Measurements from ENCODE around the gene PHF2. TPM values are rescaled to one million over a fixed set of nuclear protein-coding genes. Genes with fewer than 3 reads are reported as not detected.

PHF2 gene
- total RNA-seq, 1 experiment from 2014 or later: 17.4 TPM

- Histone ChIP-seq H3K56ac (ENCODE audit: insufficient read length, low read depth, low read length) (no peak overlapping the region), H3K9me3 (ENCODE audit: control insufficient read depth, low read depth, low read length) (no peaks in the 10 kb centered on the region), H2BK5ac (ENCODE audit: insufficient read length, low read length) (no peak overlapping the region), H4K8ac (replicated peaks; ENCODE audit: insufficient read length, low read depth, low read length) (no peak overlapping the region), H3K23ac (ENCODE audit: insufficient read length, low read depth, low read length) (no peak overlapping the region), H4K91ac (ENCODE audit: insufficient read length, low read depth, low read length) (no peak overlapping the region), H2AK5ac (ENCODE audit: insufficient read length, low read length) (no peak overlapping the region), H3K14ac (ENCODE audit: insufficient read depth, low read length) (no peak overlapping the region; the same call in 1 of the 2 replicates), H3K27me3 (ENCODE audit: insufficient read depth, low read length) (no peaks in the 10 kb centered on the region), H3T11ph (ENCODE audit: low read length) (no peak overlapping the region), H3K4ac (ENCODE audit: low read depth, low read length) (no peak overlapping the region), H2BK20ac (ENCODE audit: low read depth, low read length, poor library complexity, severe bottlenecking) (no peak overlapping the region), H4K20me1 (ENCODE audit: control insufficient read depth, insufficient read depth, insufficient read length) (peaks cover 2% of the 10 kb centered on the region), H3K4me1 (ENCODE audit: insufficient read depth, low read length) (peaks cover 16% of the 10 kb centered on the region; the same call in 1 of the 2 replicates), H3K18ac (ENCODE audit: insufficient read length, low read depth, low read length) (no peak overlapping the region), H3K9ac (ENCODE audit: extremely low read depth, insufficient read length, low read length) (no peak overlapping the region), H3K4me2 (ENCODE audit: insufficient read depth, insufficient read length, low read length) (no peak overlapping the region), H3K79me2 (ENCODE audit: insufficient read depth, low read length) (no peaks in the 10 kb centered on the region), H2BK12ac (ENCODE audit: insufficient read length, low read depth, low read length) (no peak overlapping the region), H2BK120ac (ENCODE audit: low read depth, low read length, poor library complexity, severe bottlenecking) (no peak overlapping the region), H2BK15ac (ENCODE audit: low read depth, low read length) (no peak overlapping the region), H3K79me1 (ENCODE audit: insufficient read depth, low read depth, low read length, poor library complexity, severe bottlenecking) (no peaks in the 10 kb centered on the region), H4K5ac (ENCODE audit: insufficient read length, low read depth, low read length) (no peak overlapping the region), H2AFZ (ENCODE audit: low read length) (no peak overlapping the region), H3K27ac (ENCODE audit: insufficient read length, low read depth, low read length) (no peak overlapping the region), H3K23me2 (ENCODE audit: insufficient read length, low read depth, low read length, poor library complexity, severe bottlenecking) (no peaks in the 10 kb centered on the region)
- Mint-ChIP-seq H3K4me3 (no peak overlapping the region), H3K27ac (peak overlapping the region in 1 of 3 experiments; percentile 35; a peak in 1 of 7 replicates), H3K9me3 (no peaks in the 10 kb centered on the region), H3K4me1 (peaks cover 44 to 58% of the 10 kb centered on the region in 2 experiments), H3K36me3 (ENCODE audit: insufficient read depth in 1 of 3, low read depth in 3 of 3) (no peaks in the 10 kb centered on the region; a peak in 1 of 7 replicates), H3K27me3 (ENCODE audit: low read depth) (no peaks in the 10 kb centered on the region)
- TF ChIP-seq CTCF (conservative IDR thresholded peaks at IDR 0.05): no peak
- no CpG with 5 or more reads among the region's 4 CpGs for WGBS (ENCODE audit: extremely low coverage, insufficient read length, low lambda C conversion rate)
- no peak for DNase-seq
These were observed 20.0 kb downstream of the PHF2 start for GRCh38 chr9:93596399-93596798.

Data from H9 (cell line).